ENCODE measurements around the gene PTCH1. TPM values are rescaled to one million over a fixed set of nuclear protein-coding genes. Genes with fewer than 3 reads are reported as not detected.

PTCH1 gene
- polyA plus RNA-seq, 3 donors: not detected

- no peak overlapping the region for H3K4me2 ChIP-seq (replicated peaks; ENCODE audit: extremely low read depth, low read length, poor library complexity, severe bottlenecking)
- H3K9me3 ChIP-seq (replicated peaks in 1 of 2; ENCODE audit: control insufficient read depth in 1 of 2, insufficient read depth in 1 of 2, low read length in 2 of 2): no peaks in the 10 kb centered on the region
- H3K27ac Mint-ChIP-seq: no peak overlapping the region
- no peaks in the 10 kb centered on the region for H3K79me2 ChIP-seq (ENCODE audit: insufficient read depth, low read length)
- H3K4me3 Mint-ChIP-seq: no peak overlapping the region
- 73% methylated on average over 3 of the region's 6 CpGs for WGBS (ENCODE audit: insufficient coverage)
- no peak overlapping the region for H3K27ac ChIP-seq (ENCODE audit: low read depth in 1 of 2, low read length in 2 of 2)
- peaks cover 0 to 6% (median 0%) of the 10 kb centered on the region in 7 donors for H3K9me3 Mint-ChIP-seq
- H3K27me3 Mint-ChIP-seq (ENCODE audit: low read depth in 3 of 3): peaks cover 36 to 67% (median 50%) of the 10 kb centered on the region in 3 donors
- H3K36me3 Mint-ChIP-seq: no peaks in the 10 kb centered on the region
- no peak overlapping the region for H2AFZ ChIP-seq (ENCODE audit: insufficient read depth, low read depth, low read length, poor library complexity, severe bottlenecking)
- H3K4me3 ChIP-seq (replicated peaks in 1 of 3; ENCODE audit: low read depth in 2 of 3, low read length in 3 of 3): no peak overlapping the region
- H3K4me1 Mint-ChIP-seq: peaks cover 14% of the 10 kb centered on the region
- TF ChIP-seq CTCF (IDR thresholded peaks at IDR 0.05): no peak
- no peaks in the 10 kb centered on the region for H3K36me3 ChIP-seq (replicated peaks in 1 of 2; ENCODE audit: control insufficient read depth in 1 of 2, insufficient read depth in 2 of 2, low read length in 2 of 2)
- H3K27me3 ChIP-seq (ENCODE audit: control insufficient read depth in 2 of 2, insufficient read depth in 2 of 2, low read length in 2 of 2): peaks cover 9 to 41% of the 10 kb centered on the region in 2 donors
- no peaks in the 10 kb centered on the region for H4K20me1 ChIP-seq (ENCODE audit: insufficient read depth, low read length)
- DNase-seq: no peak
- no peak overlapping the region for H3K9ac ChIP-seq (ENCODE audit: insufficient read depth, low read length, poor library complexity, severe bottlenecking)
- peaks cover 6 to 7% of the 10 kb centered on the region in 2 donors for H3K4me1 ChIP-seq (ENCODE audit: control insufficient read depth in 1 of 2, insufficient read depth in 2 of 2, low read length in 2 of 2)
- intact Hi-C loops (cut with micrococcal nuclease): no loop called here
Observed at GRCh38 chr9:95458666-95459065, 58.1 kb downstream of the PTCH1 start.

- DNase-seq: no peak
- no peak overlapping the region for H3K4me3 ChIP-seq (replicated peaks in 1 of 3; ENCODE audit: low read depth in 2 of 3, low read length in 3 of 3)
- peaks cover 6 to 7% of the 10 kb centered on the region in 2 donors for H3K4me1 ChIP-seq (ENCODE audit: control insufficient read depth in 1 of 2, insufficient read depth in 2 of 2, low read length in 2 of 2)
- no peak overlapping the region for H3K4me3 Mint-ChIP-seq
- peaks cover 0 to 3% (median 0%) of the 10 kb centered on the region in 7 donors for H3K9me3 Mint-ChIP-seq
- no peaks in the 10 kb centered on the region for H3K36me3 ChIP-seq (replicated peaks in 1 of 2; ENCODE audit: control insufficient read depth in 1 of 2, insufficient read depth in 2 of 2, low read length in 2 of 2)
- H3K9ac ChIP-seq (ENCODE audit: insufficient read depth, low read length, poor library complexity, severe bottlenecking): no peak overlapping the region
- H3K4me2 ChIP-seq (replicated peaks; ENCODE audit: extremely low read depth, low read length, poor library complexity, severe bottlenecking): no peak overlapping the region
- H3K79me2 ChIP-seq (ENCODE audit: insufficient read depth, low read length): no peaks in the 10 kb centered on the region
- H2AFZ ChIP-seq (ENCODE audit: insufficient read depth, low read depth, low read length, poor library complexity, severe bottlenecking): no peak overlapping the region
- 98% methylated on average over 10 of the region's 12 CpGs for WGBS (ENCODE audit: insufficient coverage)
- peaks cover 9 to 33% of the 10 kb centered on the region in 2 donors for H3K27me3 ChIP-seq (ENCODE audit: control insufficient read depth in 2 of 2, insufficient read depth in 2 of 2, low read length in 2 of 2)
- no peak overlapping the region for H3K27ac Mint-ChIP-seq
- no peaks in the 10 kb centered on the region for H3K36me3 Mint-ChIP-seq
- H3K4me1 Mint-ChIP-seq: peaks cover 10% of the 10 kb centered on the region
- no peaks in the 10 kb centered on the region for H4K20me1 ChIP-seq (ENCODE audit: insufficient read depth, low read length)
- TF ChIP-seq CTCF (IDR thresholded peaks at IDR 0.05): no peak
- intact Hi-C loops (cut with micrococcal nuclease): no loop called here
- H3K9me3 ChIP-seq (replicated peaks in 1 of 2; ENCODE audit: control insufficient read depth in 1 of 2, insufficient read depth in 1 of 2, low read length in 2 of 2): no peaks in the 10 kb centered on the region
- H3K27ac ChIP-seq (ENCODE audit: low read depth in 1 of 2, low read length in 2 of 2): no peak overlapping the region
- peaks cover 28 to 60% (median 43%) of the 10 kb centered on the region in 3 donors for H3K27me3 Mint-ChIP-seq (ENCODE audit: low read depth in 3 of 3)
Observed at GRCh38 chr9:95457769-95458168, 59.0 kb downstream of the PTCH1 start.

All from CD14-positive monocyte (primary cell).